ENCODE results near the gene POLN. TPM values are rescaled to one million over a fixed set of nuclear protein-coding genes. Genes with fewer than 3 reads are reported as not detected.

POLN gene
- total RNA-seq, 1 donor = 4.9 TPM

DNA sequence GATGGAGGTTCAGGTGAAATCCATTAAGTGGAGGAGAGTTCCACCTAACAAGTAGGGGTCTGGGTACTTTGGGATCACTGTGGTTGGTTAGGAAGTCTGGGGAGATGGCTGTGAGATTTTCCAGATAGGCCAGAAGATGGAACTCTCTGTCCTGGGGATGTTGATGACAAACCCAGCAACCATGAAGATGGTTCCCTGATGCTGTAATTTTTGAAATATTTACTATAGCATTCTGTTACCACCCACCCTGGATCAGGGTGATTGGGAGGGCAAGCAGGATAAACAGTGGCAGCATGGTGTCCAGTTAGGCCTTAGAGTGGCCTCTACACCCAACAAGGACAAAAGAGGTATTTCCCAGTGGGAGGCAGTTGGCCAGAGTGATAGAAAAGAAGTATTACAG, 217.2 kb downstream of the POLN start:
- DNase-seq (ENCODE audit: low read depth) = no peak

More for the DNA sequence above, 217.2 kb downstream of the POLN start:
- TF ChIP-seq CTCF (IDR thresholded peaks at IDR 0.05; ENCODE audit: insufficient read depth, low read length) = no peak
- no peak overlapping the region for H3K4me3 ChIP-seq (ENCODE audit: low read depth, low read length)

Small RNA genes within 50 kb of the gene (small RNA-seq; reads per million reads assigned to genes)
- 0.32 reads per million for gene COX6B1P5

Other genes starting within 250 kb of the POLN start
- 14.8 and 26.2 TPM in 2 replicates for gene NELFA, start 233.1 kb downstream of the POLN start, total RNA-seq (ENCODE audit: low replicate concordance)
- 0.09 and 0.25 TPM in 2 replicates for gene NAT8L, start 182.8 kb downstream of the POLN start, total RNA-seq (ENCODE audit: low replicate concordance)
- gene HAUS3, start within 50 bp of the POLN start, total RNA-seq (ENCODE audit: low replicate concordance) = 18.9 and 28.0 TPM in 2 replicates
- 43.5 and 73.5 TPM in 2 replicates for gene MXD4, start 20.0 kb upstream of the POLN start, total RNA-seq (ENCODE audit: low replicate concordance)
- 7.7 and 14.0 TPM in 2 replicates for gene ZFYVE28, start 176.5 kb upstream of the POLN start, total RNA-seq (ENCODE audit: low replicate concordance)
- gene CFAP99, start 176.8 kb upstream of the POLN start, total RNA-seq (ENCODE audit: low replicate concordance) = not detected in 2 replicates
- gene RNF4, start 227.0 kb upstream of the POLN start, total RNA-seq (ENCODE audit: low replicate concordance) = 75.6 and 311 TPM in 2 replicates